ENCODE data around the gene RASGRF1. TPM values are rescaled to one million over a fixed set of nuclear protein-coding genes. Genes with fewer than 3 reads are reported as not detected.

RASGRF1 gene
- total and polyA plus RNA-seq, 9 of the 15 experiments (the other 6 are each of a cell fraction or from before 2014, with no cell fraction given): 0.03 to 0.58 (median 0.06) TPM; not detected in 1

GRCh38 chr15:78951841-78952238 lies 138.7 kb downstream of the RASGRF1 start (continued):
- TF ChIP-seq HMG20B (CRISPR knock-in tag; IDR thresholded peaks at IDR 0.05): no peak
- TF ChIP-seq EGR1 (conservative IDR thresholded peaks at IDR 0.05): no peak
- peak; percentile 50 for TF ChIP-seq FOSL1 (tag; conservative IDR thresholded peaks at IDR 0.05)

GRCh38 chr15:78950902-78951840 lies 139.4 kb downstream of the RASGRF1 start:
- BruUV-seq (replicated peaks): no TSS peak
- WGBS (ENCODE audit: insufficient coverage, low coverage, missing lambda C conversion rate): 30% methylated on average over 10 of the region's 10 CpGs
- FAIRE-seq (peak; percentile 51), ATAC-seq (no peak), DNase-seq (ENCODE audit: extremely low read depth in 1 of 4, low spot score in 3 of 4) (no peak)
- Histone ChIP-seq H3K79me2 (ENCODE audit: control insufficient read depth, insufficient read depth, low read length) (no peaks in the 10 kb centered on the region), H3K9me3 (replicated peaks; ENCODE audit: control insufficient read depth, insufficient read depth, low read depth, low read length) (no peaks in the 10 kb centered on the region), H3K27me3 (ENCODE audit: control insufficient read depth in 2 of 2, insufficient read depth in 2 of 2, low read length in 2 of 2) (0 out of 5 replicates have a peak, but pooled peaks cover 0 to 3% of the 10 kb centered on the region in 2 experiments), H2AFZ (ENCODE audit: low read depth, low read length) (no peak overlapping the region), H3K4me1 (replicated peaks in 1 of 2; ENCODE audit: control insufficient read depth in 2 of 2, insufficient read depth in 2 of 2, low read length in 2 of 2) (no peaks in the 10 kb centered on the region; a peak in 1 of 5 replicates), H4K20me1 (replicated peaks; ENCODE audit: control insufficient read depth, insufficient read depth, low read length) (no peaks in the 10 kb centered on the region), H3K27ac (ENCODE audit: extremely low read depth, low read depth, low read length) (no peak overlapping the region), H3K4me2 (ENCODE audit: insufficient read depth, low read length) (no peak overlapping the region), H3K9ac (ENCODE audit: insufficient read depth in 1 of 2, low read depth in 2 of 2, low read length in 2 of 2) (no peak overlapping the region), H3K9me1 (ENCODE audit: control insufficient read depth, insufficient read depth, low read length) (no peaks in the 10 kb centered on the region), H3K36me3 (ENCODE audit: control insufficient read depth, insufficient read depth, low read length) (no peaks in the 10 kb centered on the region), H3K4me3 (no peak overlapping the region)
- intact Hi-C loops (cut with micrococcal nuclease) (no loop called here), in situ Hi-C loops (cut with MboI) (no loop called here)
- ChIA-PET CTCF (ENCODE audit: low intra/inter-chr PET ratio) (no interaction called here), POLR2A (no interaction called here)
- no peak for TF ChIP-seq RNF219 (CRISPR knock-in tag; IDR thresholded peaks at IDR 0.05)
- no peak for TF ChIP-seq PHF21A (IDR thresholded peaks at IDR 0.05; ENCODE audit: borderline replicate concordance, low read depth)
- no peak for TF ChIP-seq THRB (CRISPR knock-in tag; conservative IDR thresholded peaks at IDR 0.05)
- TF ChIP-seq MEIS2 (IDR thresholded peaks at IDR 0.05; ENCODE audit: partially characterized antibody): no peak
- TF ChIP-seq HNRNPH1 (optimal IDR thresholded peaks at IDR 0.05; ENCODE audit: low read depth, low read length): no peak
- no peak for TF ChIP-seq ADNP (tag; IDR thresholded peaks at IDR 0.05)
- no peak for TF ChIP-seq HMBOX1 (IDR thresholded peaks at IDR 0.05)
- TF ChIP-seq POLR2G (IDR thresholded peaks at IDR 0.05; ENCODE audit: low read depth, low read length): no peak
- TF ChIP-seq CREBBP (IDR thresholded peaks at IDR 0.05; ENCODE audit: low read depth, low read length): no peak
